Measurements from ENCODE around the gene EGFR. TPM values are rescaled to one million over a fixed set of nuclear protein-coding genes. Genes with fewer than 3 reads are reported as not detected.

EGFR gene
- total and polyA plus RNA-seq, 2 donors (not counting 3 experiments of a cell fraction or from before 2014, with no cell fraction given): 1.5 to 4.1 TPM

DNA sequence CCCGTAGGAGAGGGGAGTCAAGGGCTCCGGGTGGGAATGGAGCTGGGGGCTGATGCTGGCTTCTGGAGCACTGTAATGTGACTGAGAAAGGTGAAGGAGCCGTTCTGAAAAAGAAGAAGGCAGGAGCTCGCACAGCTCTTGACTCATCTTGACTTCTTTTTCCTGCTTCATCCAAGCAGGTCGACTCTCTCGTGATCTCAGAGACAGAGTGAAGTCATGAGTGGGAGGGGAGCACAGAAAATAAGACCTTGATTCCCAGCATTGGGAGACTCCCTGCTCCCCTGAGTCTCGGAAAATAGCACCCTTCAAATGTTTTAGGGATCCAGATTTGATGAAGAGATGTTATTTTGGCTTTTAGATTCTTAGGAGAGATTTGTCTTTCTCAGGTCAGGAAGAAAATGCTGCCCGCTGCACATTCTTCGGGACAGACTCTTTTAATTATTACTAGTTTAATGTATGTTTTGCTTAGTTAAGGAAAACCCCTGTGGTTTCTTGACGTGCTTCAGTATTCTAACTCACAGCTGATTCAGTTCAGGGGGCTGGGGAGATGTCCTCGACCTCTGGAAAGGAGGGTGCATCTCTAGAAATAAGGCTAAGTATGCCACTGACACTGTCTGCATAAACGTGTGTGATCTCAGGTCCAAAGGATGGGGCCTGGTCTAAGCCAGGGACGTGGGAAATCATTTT, 34.1 kb downstream of the EGFR start:
- TF ChIP-seq GATA2 (IDR thresholded peaks at IDR 0.05; ENCODE audit: insufficient read depth, insufficient read length, low read depth, low read length): no peak
- TF ChIP-seq MAX (IDR thresholded peaks at IDR 0.05; ENCODE audit: insufficient read depth, insufficient read length): no peak
- Histone ChIP-seq H3K79me2 (ENCODE audit: control insufficient read depth, insufficient read depth, low read length) (no peaks in the 10 kb centered on the region), H2AFZ (ENCODE audit: low read depth, low read length) (no peak overlapping the region), H3K9me1 (replicated peaks; ENCODE audit: control insufficient read depth, extremely low read depth, insufficient read depth, low read length) (no peaks in the 10 kb centered on the region), H4K20me1 (replicated peaks; ENCODE audit: control insufficient read depth, extremely low read depth, insufficient read depth, low read length) (no peaks in the 10 kb centered on the region), H3K4me3 (replicated peaks in 1 of 3; ENCODE audit: insufficient read depth in 1 of 3, low read depth in 1 of 3, low read length in 3 of 3) (no peak overlapping the region), H3K9ac (replicated peaks; ENCODE audit: extremely low read depth, insufficient read depth, low read length) (no peak overlapping the region), H3K27ac (ENCODE audit: insufficient read depth, low read depth, low read length) (no peak overlapping the region), H3K4me2 (ENCODE audit: insufficient read depth, low read length) (no peak overlapping the region), H3K9me3 (replicated peaks; ENCODE audit: control insufficient read depth, insufficient read depth, low read length) (no peaks in the 10 kb centered on the region), H3K4me1 (ENCODE audit: control insufficient read depth, extremely low read depth, insufficient read depth, low read length) (peaks cover 9% of the 10 kb centered on the region), H3K27me3 (ENCODE audit: control insufficient read depth in 2 of 2, insufficient read depth in 2 of 2, low read length in 2 of 2) (no peaks in the 10 kb centered on the region), H3K36me3 (ENCODE audit: control insufficient read depth in 2 of 2, extremely low read depth in 1 of 2, insufficient read depth in 2 of 2, low read length in 2 of 2) (no peaks in the 10 kb centered on the region)
- intact Hi-C loops (cut with micrococcal nuclease) (no loop called here), dilution Hi-C loops (cut with MboI; ENCODE audit: extremely low pct_ligation_motif_present, low sequenced_read_pairs) (no loop called here)
- BruUV-seq (replicated peaks): no TSS peak
- ChIA-PET CTCF (interaction anchor here (1.2 to 3.1 kb wide), 3 partner anchors 13 to 202 kb away, joined by 4 to 11 read pairs (median 4); no protein-coding TSS in a partner anchor), POLR2A (no interaction called here)
- DNase-seq (ENCODE audit: low read depth, low spot score) (no peak), FAIRE-seq (no peak)

DNA sequence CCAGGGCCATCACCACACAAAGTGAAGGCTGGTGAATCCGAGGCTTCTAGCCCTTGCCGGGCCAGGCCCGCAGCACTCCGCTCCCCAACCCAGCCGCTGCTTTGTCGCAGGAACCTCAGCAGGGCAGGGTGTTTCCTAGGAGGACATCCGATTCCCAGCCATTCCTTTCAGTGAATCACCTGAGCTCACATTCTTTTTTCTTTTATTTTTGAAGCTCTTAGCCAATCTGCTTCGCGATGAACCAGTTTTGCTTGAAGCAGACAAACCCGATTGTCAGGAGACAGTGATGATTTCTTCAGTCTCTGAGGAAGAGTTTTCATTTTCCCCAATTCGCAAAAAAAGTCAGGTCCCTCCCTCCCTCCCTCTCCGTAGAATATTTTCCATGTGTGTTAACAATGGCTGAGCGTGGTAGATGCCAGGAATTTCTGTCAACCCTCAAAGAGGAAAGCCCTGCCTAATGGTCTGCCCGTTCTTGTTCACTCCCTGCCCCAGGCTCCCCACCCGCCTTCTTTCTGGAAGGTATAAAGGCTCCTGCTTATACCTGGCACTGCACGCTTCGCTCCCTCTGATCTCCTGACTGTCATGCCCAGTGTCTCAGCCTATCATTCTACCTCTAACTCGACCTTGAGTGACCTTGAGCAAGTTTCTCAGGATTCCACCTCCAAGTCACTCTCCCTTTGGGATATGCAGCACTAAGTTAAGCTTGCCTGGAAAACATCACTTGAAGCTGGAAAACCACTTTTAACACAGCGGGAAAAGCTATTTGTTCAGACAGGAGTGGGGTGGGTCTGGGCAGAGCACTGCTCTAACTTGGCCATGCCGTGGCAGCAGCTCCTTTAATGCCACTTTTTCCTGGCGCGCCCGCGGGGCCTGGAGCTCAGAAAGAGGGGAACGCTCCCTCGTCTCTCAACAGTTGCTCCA, 35.1 kb downstream of the EGFR start:
- H3K27me3 ChIP-seq (ENCODE audit: control insufficient read depth in 2 of 2, insufficient read depth in 2 of 2, low read length in 2 of 2): no peaks in the 10 kb centered on the region
- intact Hi-C loops (cut with micrococcal nuclease) (no loop called here), dilution Hi-C loops (cut with MboI; ENCODE audit: extremely low pct_ligation_motif_present, low sequenced_read_pairs) (no loop called here)
- no peak overlapping the region for H3K27ac ChIP-seq (ENCODE audit: insufficient read depth, low read depth, low read length)
- no peaks in the 10 kb centered on the region for H3K9me3 ChIP-seq (replicated peaks; ENCODE audit: control insufficient read depth, insufficient read depth, low read length)
- no peaks in the 10 kb centered on the region for H3K9me1 ChIP-seq (replicated peaks; ENCODE audit: control insufficient read depth, extremely low read depth, insufficient read depth, low read length)
- ChIA-PET CTCF (interaction anchor here (1.1 to 3.1 kb wide), 3 partner anchors 10 to 201 kb away, joined by 3 to 11 read pairs (median 4); no protein-coding TSS in a partner anchor), POLR2A (no interaction called here)
- H3K4me3 ChIP-seq (replicated peaks in 1 of 3; ENCODE audit: insufficient read depth in 1 of 3, low read depth in 1 of 3, low read length in 3 of 3): no peak overlapping the region
- DNase-seq (ENCODE audit: low read depth, low spot score) (no peak), FAIRE-seq (no peak)
- no peaks in the 10 kb centered on the region for H3K36me3 ChIP-seq (ENCODE audit: control insufficient read depth in 2 of 2, extremely low read depth in 1 of 2, insufficient read depth in 2 of 2, low read length in 2 of 2)
- H3K4me2 ChIP-seq (ENCODE audit: insufficient read depth, low read length): no peak overlapping the region
- no peak overlapping the region for H2AFZ ChIP-seq (ENCODE audit: low read depth, low read length)
- no peak overlapping the region for H3K9ac ChIP-seq (replicated peaks; ENCODE audit: extremely low read depth, insufficient read depth, low read length)
- peaks cover 9% of the 10 kb centered on the region for H3K4me1 ChIP-seq (ENCODE audit: control insufficient read depth, extremely low read depth, insufficient read depth, low read length)
- no peaks in the 10 kb centered on the region for H4K20me1 ChIP-seq (replicated peaks; ENCODE audit: control insufficient read depth, extremely low read depth, insufficient read depth, low read length)
- no peaks in the 10 kb centered on the region for H3K79me2 ChIP-seq (ENCODE audit: control insufficient read depth, insufficient read depth, low read length)
- no TSS peak for BruUV-seq (replicated peaks)
- TF ChIP-seq MYC (IDR thresholded peaks at IDR 0.05; ENCODE audit: low read depth, low read length) (no peak), EZH2 (IDR thresholded peaks at IDR 0.05; ENCODE audit: borderline replicate concordance, low read depth, low read length, severe bottlenecking) (no peak), CTCF (IDR thresholded peaks at IDR 0.05; ENCODE audit: extremely low read depth in 1 of 2, insufficient read depth in 1 of 2, low read depth in 1 of 2, low read length in 2 of 2) (no peak), POLR2AphosphoS5 (IDR thresholded peaks at IDR 0.05; ENCODE audit: insufficient read depth, low read depth, low read length) (no peak), JUN (IDR thresholded peaks at IDR 0.05; ENCODE audit: borderline replicate concordance, insufficient read depth, insufficient read length, low read depth) (no peak), MAX (IDR thresholded peaks at IDR 0.05; ENCODE audit: insufficient read depth, insufficient read length) (no peak), FOS (IDR thresholded peaks at IDR 0.05; ENCODE audit: borderline replicate concordance, insufficient read depth, low read length) (no peak), GATA2 (IDR thresholded peaks at IDR 0.05; ENCODE audit: insufficient read depth, insufficient read length, low read depth, low read length) (no peak), POLR2A (IDR thresholded peaks at IDR 0.05; ENCODE audit: low read depth, low read length) (no peak)

Data from endothelial cell of umbilical vein (primary cell).